Thyroid gland (tissue), 4 donors: Measurements from ENCODE around the gene MAP3K6. TPM values are rescaled to one million over a fixed set of nuclear protein-coding genes. Genes with fewer than 3 reads are reported as not detected.

Experiments used
- DNase-seq, 2 donors: peaks; one replicate each; pipeline ENCODE4 v3.0.0-alpha.2; 2019
- H3K27ac ChIP-seq, 3 donors: fragments of 200-600 bp; sonication (generic); 1 replicate in 2 of 3; 2 replicates in 1 of 3; pipeline ENCODE4 v1.5.1; 2016 to 2019; ENCODE audit warnings: mild to moderate bottlenecking in 1 of 3, moderate library complexity in 1 of 3
- H3K27me3 ChIP-seq: fragments of 200-600 bp; sonication (generic); one replicate; pipeline ENCODE4 v1.5.1; 2019
- H3K36me3 ChIP-seq, 2 donors: fragments of 200-600 bp; sonication (generic); one replicate each; pipeline ENCODE4 v1.5.1; 2016 to 2019
- H3K4me1 ChIP-seq, 2 donors: fragments of 200-600 bp; sonication (generic); one replicate each; pipeline ENCODE4 v1.5.1; 2017 to 2019
- H3K4me3 ChIP-seq, 3 donors: fragments of 200-600 bp; sonication (generic); replicated peaks in 1 of 3; 1 replicate in 2 of 3; 2 replicates in 1 of 3; pipeline ENCODE4 v1.5.1; 2016; ENCODE audit warnings: mild to moderate bottlenecking in 1 of 3
- H3K9me3 ChIP-seq: fragments of 200-600 bp; sonication (generic); one replicate; pipeline ENCODE4 v1.5.1; 2017
- POLR2A ChIP-seq, 2 donors: fragments of 450-650 bp; IDR thresholded peaks; one replicate each; pipeline ENCODE4 v1.6.1; 2017; ENCODE audit warnings: antibody characterized with exemption in 2 of 2, mild to moderate bottlenecking in 2 of 2, moderate library complexity in 1 of 2
- WGBS, 2 donors: methylation state at CpG; one replicate each; pipeline ENCODE4 v1.1.5; 2017; 5-methylcytosine and 5-hydroxymethylcytosine counted together
- intact Hi-C: fragments of 100-400 bp; cut with DNase I; formaldehyde crosslinking; loops from one replicate; pipeline ENCODE4 v1.15.1; 2023
- small RNA-seq: library from RNA; depleted of rRNA; stranded (forward); fragments of <200 nt; gene quantifications from one replicate; pipeline ENCODE3, GENCODE V24; 2016
- total RNA-seq, 4 donors: library from RNA; depleted of rRNA; stranded (reverse); fragments of >200 nt; gene quantifications; one replicate each; pipeline ENCODE4 v1.2.3, GENCODE V29; 2016
- TF ChIP-seq, protein P1 (sequence below), 6 experiments: fragments of 200-600 bp in 3 of 6; fragments of 450-650 bp in 3 of 6; sonication (generic) in 3 of 6; IDR thresholded peaks; one replicate each; pipeline ENCODE4 v1.5.1; 2016 to 2019; ENCODE audit warnings: antibody characterized with exemption in 6 of 6, mild to moderate bottlenecking in 2 of 6, inconsistent platforms in 1 of 6, moderate library complexity in 1 of 6

MAP3K6 gene
- total RNA-seq, 4 donors from 2014 or later: 17.6 to 62.9 (median 32.3) TPM

DNA sequence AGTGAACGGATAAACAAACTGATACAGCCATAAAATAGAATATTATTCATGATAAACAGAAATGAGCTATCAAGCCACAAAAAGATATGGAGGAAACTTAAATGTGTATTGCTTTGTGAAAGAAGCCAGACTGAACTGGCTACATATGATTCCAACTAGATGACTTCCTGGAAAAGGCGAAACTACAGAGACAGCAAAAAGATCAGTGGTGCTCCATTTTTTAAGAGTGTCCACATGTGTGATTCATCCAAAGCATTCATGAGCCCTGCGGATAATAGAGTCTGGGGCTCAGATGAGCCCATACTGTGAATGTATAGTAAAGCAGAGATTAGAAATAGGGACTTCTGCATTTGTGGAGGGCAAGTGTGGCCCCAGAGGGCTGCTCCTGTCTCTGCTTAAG lies 52.6 kb downstream of the MAP3K6 start:
- Histone ChIP-seq H3K27me3 (no peaks in the 10 kb centered on the region), H3K27ac (no peak overlapping the region), H3K4me1 (no peaks in the 10 kb centered on the region), H3K4me3 (no peak overlapping the region), H3K36me3 (no peaks in the 10 kb centered on the region), H3K9me3 (no peaks in the 10 kb centered on the region)
- DNase-seq: no peak
- WGBS, 2 donors: 86 to 88% methylated on average over 3 of the region's 3 CpGs
- TF ChIP-seq, protein P1, sequence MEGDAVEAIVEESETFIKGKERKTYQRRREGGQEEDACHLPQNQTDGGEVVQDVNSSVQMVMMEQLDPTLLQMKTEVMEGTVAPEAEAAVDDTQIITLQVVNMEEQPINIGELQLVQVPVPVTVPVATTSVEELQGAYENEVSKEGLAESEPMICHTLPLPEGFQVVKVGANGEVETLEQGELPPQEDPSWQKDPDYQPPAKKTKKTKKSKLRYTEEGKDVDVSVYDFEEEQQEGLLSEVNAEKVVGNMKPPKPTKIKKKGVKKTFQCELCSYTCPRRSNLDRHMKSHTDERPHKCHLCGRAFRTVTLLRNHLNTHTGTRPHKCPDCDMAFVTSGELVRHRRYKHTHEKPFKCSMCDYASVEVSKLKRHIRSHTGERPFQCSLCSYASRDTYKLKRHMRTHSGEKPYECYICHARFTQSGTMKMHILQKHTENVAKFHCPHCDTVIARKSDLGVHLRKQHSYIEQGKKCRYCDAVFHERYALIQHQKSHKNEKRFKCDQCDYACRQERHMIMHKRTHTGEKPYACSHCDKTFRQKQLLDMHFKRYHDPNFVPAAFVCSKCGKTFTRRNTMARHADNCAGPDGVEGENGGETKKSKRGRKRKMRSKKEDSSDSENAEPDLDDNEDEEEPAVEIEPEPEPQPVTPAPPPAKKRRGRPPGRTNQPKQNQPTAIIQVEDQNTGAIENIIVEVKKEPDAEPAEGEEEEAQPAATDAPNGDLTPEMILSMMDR (IDR thresholded peaks at IDR 0.05): no peak
- TF ChIP-seq POLR2A (IDR thresholded peaks at IDR 0.05): no peak
- intact Hi-C loops: no loop called here

DNA sequence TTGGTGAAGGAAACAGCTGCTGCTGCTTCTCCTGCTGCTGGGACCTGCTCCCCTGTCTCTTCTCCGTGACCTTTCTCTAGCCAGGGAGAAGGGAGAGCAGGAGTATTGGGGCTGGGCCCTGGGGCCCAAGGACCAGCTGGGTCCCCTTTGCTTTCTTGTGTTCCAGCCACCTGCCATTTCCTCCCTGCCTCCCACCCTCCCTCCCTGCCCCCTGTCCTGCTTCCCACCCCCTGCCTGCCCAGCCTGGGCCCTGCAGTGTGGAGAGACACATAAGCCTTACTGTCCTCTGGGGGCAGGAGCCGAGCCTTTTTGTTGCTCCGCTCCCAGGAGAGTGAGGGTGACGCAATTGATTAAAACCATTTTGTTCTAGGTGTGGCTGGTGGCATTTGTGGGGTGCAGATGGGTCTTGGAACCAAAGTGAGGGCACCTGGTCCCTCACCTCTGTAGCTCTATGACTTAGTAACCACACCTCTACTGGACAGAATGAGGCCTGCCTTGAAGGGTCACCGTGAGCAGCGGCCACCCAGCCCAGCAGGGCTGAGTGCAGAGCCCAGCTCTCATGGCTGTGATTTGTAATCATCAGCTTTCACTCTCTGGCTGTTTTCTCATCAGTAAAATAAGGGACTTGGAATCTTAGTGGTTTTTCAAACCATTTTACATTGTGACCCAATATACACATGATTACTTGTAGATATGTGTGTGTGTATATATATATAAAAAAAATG lies 58.7 kb downstream of the MAP3K6 start:
- H3K36me3 ChIP-seq: peaks cover 0 to 12% of the 10 kb centered on the region in 2 donors
- intact Hi-C loops: no loop called here

DNA sequence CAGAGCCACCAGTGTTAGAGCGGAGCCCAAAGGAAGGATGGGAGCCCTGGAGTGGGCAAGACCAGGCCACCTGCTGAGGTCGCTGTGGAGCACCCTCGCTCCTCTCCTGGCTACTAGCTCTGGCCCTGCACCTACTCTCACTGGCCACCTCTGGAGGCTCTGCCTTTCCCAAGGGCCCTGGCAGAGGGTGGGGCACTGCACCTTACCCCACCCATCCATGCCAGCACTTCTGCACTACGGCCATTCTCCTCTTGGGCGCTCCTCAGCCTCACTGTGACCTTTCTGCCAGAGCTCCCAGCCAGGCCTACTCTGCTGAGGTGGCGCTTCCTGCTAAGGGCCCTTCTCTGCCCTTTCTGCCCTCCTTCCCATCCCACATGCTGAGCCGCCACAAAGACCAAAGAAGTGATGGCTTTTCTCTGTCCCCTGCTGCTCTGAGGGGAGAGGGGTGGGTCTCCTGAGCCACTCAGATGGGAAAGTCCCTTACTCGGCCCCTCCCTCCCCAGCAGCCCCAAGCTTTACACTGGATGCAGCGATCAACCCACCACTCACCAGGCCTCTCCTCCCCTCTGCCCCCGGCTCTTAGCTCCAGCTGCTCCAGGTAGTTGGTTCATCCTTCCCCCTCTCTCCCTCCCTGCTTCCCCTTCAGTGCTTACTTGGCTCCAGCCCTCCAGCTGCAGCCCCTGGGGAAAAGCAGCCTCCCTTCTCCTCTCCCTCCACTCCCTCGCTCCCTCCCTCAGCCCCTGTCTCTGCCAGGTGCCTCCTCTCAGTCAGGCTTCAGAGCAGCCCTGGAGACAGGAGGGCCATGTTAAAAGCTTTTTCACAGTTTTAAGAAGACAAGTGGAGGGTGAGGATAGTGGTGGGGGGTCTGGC lies 59.6 kb downstream of the MAP3K6 start:
- Histone ChIP-seq H3K9me3 (no peaks in the 10 kb centered on the region), H3K27ac (no peak overlapping the region), H3K4me3 (no peak overlapping the region), H3K27me3 (no peaks in the 10 kb centered on the region), H3K36me3 (peaks cover 5 to 15% of the 10 kb centered on the region in 2 donors), H3K4me1 (no peaks in the 10 kb centered on the region)
- WGBS, 2 donors: 82 to 84% methylated on average over 7 to 10 of the region's 11 CpGs
- no peak for DNase-seq
- intact Hi-C loops: no loop called here
- TF ChIP-seq POLR2A (IDR thresholded peaks at IDR 0.05): no peak
- TF ChIP-seq, protein P1 (IDR thresholded peaks at IDR 0.05): no peak

More for the DNA sequence above, 58.7 kb downstream of the MAP3K6 start:
- Histone ChIP-seq H3K4me3 (no peak overlapping the region), H3K27me3 (no peaks in the 10 kb centered on the region), H3K27ac (no peak overlapping the region), H3K4me1 (no peaks in the 10 kb centered on the region), H3K9me3 (no peaks in the 10 kb centered on the region)
- DNase-seq: no peak
- WGBS, 2 donors: 87 to 88% methylated on average over 6 of the region's 6 CpGs
- TF ChIP-seq, protein P1 (IDR thresholded peaks at IDR 0.05): no peak
- no peak for TF ChIP-seq POLR2A (IDR thresholded peaks at IDR 0.05)

- Histone ChIP-seq H3K27me3 (no peaks in the 10 kb centered on the region), H3K4me3 (no peak overlapping the region), H3K36me3 (peaks cover 12 to 25% of the 10 kb centered on the region in 2 donors), H3K4me1 (no peaks in the 10 kb centered on the region), H3K9me3 (no peaks in the 10 kb centered on the region), H3K27ac (no peak overlapping the region)
- 78 to 82% methylated on average over 8 to 11 of the region's 11 CpGs for WGBS, 2 donors
- intact Hi-C loops: no loop called here
- TF ChIP-seq, protein P1 (IDR thresholded peaks at IDR 0.05): no peak
- TF ChIP-seq POLR2A (IDR thresholded peaks at IDR 0.05): no peak
- no peak for DNase-seq
Measured at GRCh38 chr1:27306071-27306470, 60.7 kb downstream of the MAP3K6 start.

Small RNAs within 50 kb of the gene (small RNA-seq; reads per million reads assigned to genes)
- gene RNU6-48P: not detected

Other genes starting within 250 kb of the MAP3K6 start
- gene SLC9A1, start 211.8 kb downstream of the MAP3K6 start, total RNA-seq: 10 to 100 TPM; 13.3 to 26.1 (median 19.9) TPM
- gene WDTC1, start 132.3 kb downstream of the MAP3K6 start, total RNA-seq: 10 to 100 TPM; 46.1 to 66.6 (median 48.1) TPM
- 10 to 100 TPM; 22.7 to 46.0 (median 30.9) TPM for gene TMEM222, start 44.8 kb downstream of the MAP3K6 start, total RNA-seq
- 10 to 100 TPM; 12.4 to 23.9 (median 18.4) TPM for gene SYTL1, start 24.9 kb downstream of the MAP3K6 start, total RNA-seq
- 10 to 100 TPM in 2 of 4 donors, 1 to 10 TPM in 2; 7.4 to 33.4 (median 10.7) TPM for gene FCN3, start 7.9 kb upstream of the MAP3K6 start, total RNA-seq
- gene CD164L2, start 16.4 kb upstream of the MAP3K6 start, total RNA-seq: under 1 TPM in 3 of 4 donors, not detected in 1; 0.50 to 0.63 (median 0.54) TPM
- gene GPR3, start 25.7 kb upstream of the MAP3K6 start, total RNA-seq: 1 to 10 TPM in 1 of 4 donors, under 1 TPM in 3; 0.11 to 2.1 (median 0.60) TPM
- gene WASF2, start 123.2 kb upstream of the MAP3K6 start, total RNA-seq: 10 to 100 TPM; 38.3 to 47.7 (median 46.7) TPM
- gene AHDC1, start 237.2 kb upstream of the MAP3K6 start, total RNA-seq: 10 to 100 TPM; 25.5 to 91.4 (median 47.8) TPM